ENCODE data around the gene XPOT. TPM values are rescaled to one million over a fixed set of nuclear protein-coding genes. Genes with fewer than 3 reads are reported as not detected.

Gene XPOT
- total and polyA plus RNA-seq, 4 experiments from 2014 or later = 50.2 to 88.8 (median 69.8) TPM

GRCh38 chr12:64404470-64405256 lies 471 bp downstream of the XPOT start:
- intact Hi-C loops (cut with micrococcal nuclease) = loop anchor here (1.0 to 10.0 kb wide), 8 partner anchors 48 to 1900 kb away; partner anchors contain the start of genes GNS, HELB, KICS2 and RXYLT1
- Histone ChIP-seq H3K4me1 (ENCODE audit: insufficient read depth, low read length) (peaks cover 31% of the 10 kb centered on the region), H3K36me3 (ENCODE audit: insufficient read depth, low read length) (no peaks in the 10 kb centered on the region), H3K4me3 (ENCODE audit: low read length in 2 of 2) (peak overlapping the region; percentile 78 to 86), H3K9me3 (ENCODE audit: control insufficient read depth in 1 of 2, low read length in 2 of 2) (no peaks in the 10 kb centered on the region), H3K27ac (ENCODE audit: low read depth, low read length) (peak overlapping the region; percentile 91), H3K27me3 (ENCODE audit: insufficient read depth, low read length) (no peaks in the 10 kb centered on the region)
- H3K4me3 Mint-ChIP-seq = peak overlapping the region; percentile 90 to 98 (median 96)
- no peaks in the 10 kb centered on the region for H3K27me3 Mint-ChIP-seq
- peak in 4 of 5 donors; percentile 19 to 67 (median 26) for DNase-seq
- peak overlapping the region; percentile 88 to 98 (median 95) for H3K27ac Mint-ChIP-seq
- peaks cover 0 to 2% (median 0%) of the 10 kb centered on the region in 8 donors for H3K9me3 Mint-ChIP-seq
- ChIA-PET CTCF (ENCODE audit: partially characterized antibody) (interaction anchor here (1.1 to 1.2 kb wide), 2 partner anchors 12 to 16 kb away, joined by 3 to 4 read pairs; no protein-coding TSS in a partner anchor), POLR2A (ENCODE audit: partially characterized antibody) (interaction anchor here (0.8 to 2.9 kb wide), 12 partner anchors 8 to 764 kb away, joined by 3 to 15 read pairs (median 4); partner anchors contain the start of genes C12orf56, KICS2 and LEMD3)
- H3K36me3 Mint-ChIP-seq = peaks cover 0 to 9% of the 10 kb centered on the region in 2 donors
- H3K4me1 Mint-ChIP-seq = peaks cover 21 to 47% (median 36%) of the 10 kb centered on the region in 4 donors

- Mint-ChIP-seq H3K4me3 (peak overlapping the region in 1 of 8 donors; percentile 52), H3K9me3 (peaks cover 0 to 2% (median 0%) of the 10 kb centered on the region in 8 donors), H3K4me1 (peaks cover 16 to 40% (median 27%) of the 10 kb centered on the region in 4 donors), H3K27ac (peak overlapping the region in 2 of 7 donors; percentile 29 to 41), H3K36me3 (peaks cover 17 to 26% of the 10 kb centered on the region in 2 donors), H3K27me3 (no peaks in the 10 kb centered on the region)
- H3K27me3 ChIP-seq (ENCODE audit: insufficient read depth, low read length) = no peaks in the 10 kb centered on the region
- intact Hi-C loops (cut with micrococcal nuclease) = loop anchor here (10.0 kb wide), 2 partner anchors 767 to 1897 kb away; partner anchors contain the start of gene HELB
- no peak overlapping the region for H3K27ac ChIP-seq (ENCODE audit: low read depth, low read length)
- DNase-seq = no peak
- H3K9me3 ChIP-seq (ENCODE audit: control insufficient read depth in 1 of 2, low read length in 2 of 2) = no peaks in the 10 kb centered on the region
- POLR2A ChIA-PET (ENCODE audit: partially characterized antibody) = no interaction called here
- peaks cover 12% of the 10 kb centered on the region for H3K36me3 ChIP-seq (ENCODE audit: insufficient read depth, low read length)
- peaks cover 23% of the 10 kb centered on the region for H3K4me1 ChIP-seq (ENCODE audit: insufficient read depth, low read length)
- no peak overlapping the region for H3K4me3 ChIP-seq (ENCODE audit: low read length in 2 of 2)
- CTCF ChIA-PET (ENCODE audit: partially characterized antibody) = no interaction called here
Observed at GRCh38 chr12:64407342-64408223, 3.4 kb downstream of the XPOT start.

GRCh38 chr12:64411427-64411826 lies 7.2 kb downstream of the XPOT start:
- ChIA-PET POLR2A (ENCODE audit: partially characterized antibody) (no interaction called here), CTCF (ENCODE audit: partially characterized antibody) (no interaction called here)
- H3K4me1 Mint-ChIP-seq = peaks cover 7 to 20% (median 11%) of the 10 kb centered on the region in 4 donors
- H3K4me3 Mint-ChIP-seq = no peak overlapping the region
- Histone ChIP-seq H3K27me3 (ENCODE audit: insufficient read depth, low read length) (no peaks in the 10 kb centered on the region), H3K4me3 (ENCODE audit: low read length in 2 of 2) (no peak overlapping the region), H3K9me3 (ENCODE audit: control insufficient read depth in 1 of 2, low read length in 2 of 2) (no peaks in the 10 kb centered on the region), H3K27ac (ENCODE audit: low read depth, low read length) (no peak overlapping the region), H3K4me1 (ENCODE audit: insufficient read depth, low read length) (peaks cover 7% of the 10 kb centered on the region), H3K36me3 (ENCODE audit: insufficient read depth, low read length) (peaks cover 38% of the 10 kb centered on the region)
- DNase-seq = no peak
- H3K27me3 Mint-ChIP-seq = no peaks in the 10 kb centered on the region
- H3K9me3 Mint-ChIP-seq = no peaks in the 10 kb centered on the region
- H3K36me3 Mint-ChIP-seq = peaks cover 37 to 48% of the 10 kb centered on the region in 2 donors
- no peak overlapping the region for H3K27ac Mint-ChIP-seq
- intact Hi-C loops (cut with micrococcal nuclease) = no loop called here

GRCh38 chr12:64412459-64412858 lies 8.3 kb downstream of the XPOT start:
- CTCF ChIA-PET (ENCODE audit: partially characterized antibody) = interaction anchor here (0.6 kb wide), 1 partner anchor 31 kb away, joined by 3 read pairs; no protein-coding TSS in a partner anchor
- Histone ChIP-seq H3K4me1 (ENCODE audit: insufficient read depth, low read length) (peaks cover 3% of the 10 kb centered on the region), H3K4me3 (ENCODE audit: low read length in 2 of 2) (no peak overlapping the region), H3K27me3 (ENCODE audit: insufficient read depth, low read length) (no peaks in the 10 kb centered on the region), H3K27ac (ENCODE audit: low read depth, low read length) (no peak overlapping the region), H3K36me3 (ENCODE audit: insufficient read depth, low read length) (peaks cover 48% of the 10 kb centered on the region), H3K9me3 (ENCODE audit: control insufficient read depth in 1 of 2, low read length in 2 of 2) (no peaks in the 10 kb centered on the region)
- POLR2A ChIA-PET (ENCODE audit: partially characterized antibody) = interaction anchor here (1.3 kb wide), 1 partner anchor 8 kb away, joined by 3 read pairs; the partner anchor contains the start of gene XPOT
- H3K27me3 Mint-ChIP-seq = no peaks in the 10 kb centered on the region
- peaks cover 1 to 12% (median 6%) of the 10 kb centered on the region in 4 donors for H3K4me1 Mint-ChIP-seq
- DNase-seq = no peak
- peak overlapping the region in 2 of 7 donors; percentile 29 to 43 for H3K27ac Mint-ChIP-seq
- H3K9me3 Mint-ChIP-seq = no peaks in the 10 kb centered on the region
- intact Hi-C loops (cut with micrococcal nuclease) = no loop called here
- peaks cover 43 to 56% of the 10 kb centered on the region in 2 donors for H3K36me3 Mint-ChIP-seq
- H3K4me3 Mint-ChIP-seq = no peak overlapping the region

- Mint-ChIP-seq H3K27ac (no peak overlapping the region), H3K9me3 (no peaks in the 10 kb centered on the region), H3K4me3 (no peak overlapping the region), H3K4me1 (peaks cover 0 to 5% (median 4%) of the 10 kb centered on the region in 4 donors), H3K27me3 (no peaks in the 10 kb centered on the region), H3K36me3 (peaks cover 47 to 68% of the 10 kb centered on the region in 2 donors)
- no peak for DNase-seq
- H3K4me1 ChIP-seq (ENCODE audit: insufficient read depth, low read length) = no peaks in the 10 kb centered on the region
- no peak overlapping the region for H3K4me3 ChIP-seq (ENCODE audit: low read length in 2 of 2)
- intact Hi-C loops (cut with micrococcal nuclease) = no loop called here
- no peaks in the 10 kb centered on the region for H3K27me3 ChIP-seq (ENCODE audit: insufficient read depth, low read length)
- H3K9me3 ChIP-seq (ENCODE audit: control insufficient read depth in 1 of 2, low read length in 2 of 2) = no peaks in the 10 kb centered on the region
- no peak overlapping the region for H3K27ac ChIP-seq (ENCODE audit: low read depth, low read length)
- ChIA-PET POLR2A (ENCODE audit: partially characterized antibody) (no interaction called here), CTCF (ENCODE audit: partially characterized antibody) (no interaction called here)
- H3K36me3 ChIP-seq (ENCODE audit: insufficient read depth, low read length) = peaks cover 61% of the 10 kb centered on the region
Observed at GRCh38 chr12:64413884-64414283, 9.7 kb downstream of the XPOT start.

- ChIA-PET CTCF (ENCODE audit: partially characterized antibody) (no interaction called here), POLR2A (ENCODE audit: partially characterized antibody) (no interaction called here)
- H3K36me3 ChIP-seq (ENCODE audit: insufficient read depth, low read length) = peaks cover 69% of the 10 kb centered on the region
- H3K4me3 Mint-ChIP-seq = no peak overlapping the region
- no peaks in the 10 kb centered on the region for H3K4me1 ChIP-seq (ENCODE audit: insufficient read depth, low read length)
- no peak overlapping the region for H3K4me3 ChIP-seq (ENCODE audit: low read length in 2 of 2)
- no peak overlapping the region for H3K27ac ChIP-seq (ENCODE audit: low read depth, low read length)
- H3K9me3 ChIP-seq (ENCODE audit: control insufficient read depth in 1 of 2, low read length in 2 of 2) = no peaks in the 10 kb centered on the region
- H3K36me3 Mint-ChIP-seq = peaks cover 54 to 78% of the 10 kb centered on the region in 2 donors
- no peaks in the 10 kb centered on the region for H3K27me3 Mint-ChIP-seq
- no peaks in the 10 kb centered on the region for H3K27me3 ChIP-seq (ENCODE audit: insufficient read depth, low read length)
- no peak overlapping the region for H3K27ac Mint-ChIP-seq
- peaks cover 0 to 4% (median 1%) of the 10 kb centered on the region in 4 donors for H3K4me1 Mint-ChIP-seq
- no peak for DNase-seq
- intact Hi-C loops (cut with micrococcal nuclease) = no loop called here
- H3K9me3 Mint-ChIP-seq = no peaks in the 10 kb centered on the region
Observed at GRCh38 chr12:64418209-64418608, 14.0 kb downstream of the XPOT start.
